ENCODE results near the gene ARHGAP22.

- TF ChIP-seq CTCF (conservative IDR thresholded peaks at IDR 0.05 in 1 of 2, IDR thresholded peaks at IDR 0.05 in 1 of 2; ENCODE audit: extremely low read depth in 1 of 2, insufficient read depth in 1 of 2, low read depth in 1 of 2, low read length in 2 of 2) (no peak), EZH2 (IDR thresholded peaks at IDR 0.05; ENCODE audit: borderline replicate concordance, low read length) (no peak)
Observed at GRCh38 chr10:48463318-48464003, 141.4 kb downstream of the ARHGAP22 start.
